ENCODE data around the gene COMT.
"Not testable (repeated sequence)": the region's sequence is repeated elsewhere in the genome, so short reads cannot be mapped to it uniquely, and the experiment has no call there.

COMT gene

GRCh38 chr22:19941365-19942082 lies at the start of gene COMT, which contains the start of gene TXNRD2:
Gene COMT, plus strand, starts transcription at chr22:19941772. Its CDS starts 20,755 bp downstream, at chr22:19962527.
Gene TXNRD2, minus strand, starts transcription at chr22:19941818. Its CDS starts 15 bp downstream, at chr22:19941803.
- FAIRE-seq = no peak

DNA sequence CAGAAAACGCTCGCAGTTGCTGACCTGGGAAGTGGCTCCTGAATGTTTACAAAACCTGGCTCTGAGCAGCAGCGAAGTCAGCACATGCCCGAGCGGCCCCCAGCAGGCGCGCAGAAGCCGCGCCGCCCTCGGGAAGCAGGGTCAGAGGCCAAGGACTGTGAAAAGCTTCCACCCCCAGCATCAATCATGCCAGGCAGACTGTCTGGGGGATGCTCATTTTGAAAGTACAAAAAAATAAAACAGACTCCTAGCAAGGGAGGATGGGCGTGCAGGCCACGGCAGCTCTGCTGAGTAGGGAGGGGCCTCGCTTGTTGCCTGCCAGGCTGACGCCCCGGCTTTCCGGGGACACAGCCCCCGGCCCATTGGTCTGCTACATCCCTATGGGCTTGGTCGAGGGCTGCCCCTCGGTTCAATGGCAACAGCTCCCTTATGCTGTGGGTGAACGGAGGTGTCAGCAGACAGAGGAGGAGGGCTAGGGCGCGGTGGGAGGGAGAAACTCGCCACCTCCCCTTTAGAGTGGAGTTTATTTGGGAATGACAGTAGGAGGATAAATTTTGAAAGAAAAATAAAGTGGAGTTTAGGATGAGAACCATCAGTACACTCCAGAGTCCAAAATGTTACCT lies 49.2 kb upstream of the COMT start:
- no peak for FAIRE-seq

- FAIRE-seq = no peak
Observed at GRCh38 chr22:19892925-19893324, 48.6 kb upstream of the COMT start.

GRCh38 chr22:19893363-19893762 lies 48.2 kb upstream of the COMT start:
- no peak for FAIRE-seq

DNA sequence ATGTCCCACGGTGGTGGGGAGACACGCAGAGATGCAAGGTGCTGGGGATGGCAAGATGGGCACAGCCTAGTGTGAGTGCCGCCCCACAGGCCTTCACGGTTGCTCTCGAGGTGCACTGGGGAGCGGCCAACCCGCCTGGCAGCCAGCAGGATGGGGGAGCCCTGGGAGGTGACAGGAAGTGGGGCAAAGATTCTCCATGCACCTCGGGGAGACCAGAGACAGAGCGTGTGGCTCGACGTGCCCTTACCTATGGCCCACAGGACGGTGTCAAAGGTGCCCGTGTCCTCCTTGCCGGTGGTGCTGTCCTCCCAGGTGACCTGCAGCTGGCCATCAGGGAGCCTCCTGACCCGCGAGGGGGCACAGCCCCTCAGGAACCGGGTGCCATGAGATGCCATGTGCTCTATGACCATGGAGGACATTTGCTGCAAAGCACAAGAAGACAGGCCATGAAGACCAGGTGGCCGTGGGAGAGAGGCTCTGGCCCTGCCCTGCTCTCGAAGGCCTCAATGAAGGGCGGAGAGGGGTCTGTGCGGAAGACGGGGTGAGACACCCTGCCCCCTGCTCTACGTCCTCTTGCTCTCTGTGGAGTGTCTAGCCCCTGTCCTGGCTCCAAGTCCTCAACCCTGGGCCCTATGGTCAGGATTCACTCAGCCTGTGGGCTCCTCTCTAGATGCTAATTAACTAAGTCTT lies 46.3 kb upstream of the COMT start:
- FAIRE-seq = no peak

DNA sequence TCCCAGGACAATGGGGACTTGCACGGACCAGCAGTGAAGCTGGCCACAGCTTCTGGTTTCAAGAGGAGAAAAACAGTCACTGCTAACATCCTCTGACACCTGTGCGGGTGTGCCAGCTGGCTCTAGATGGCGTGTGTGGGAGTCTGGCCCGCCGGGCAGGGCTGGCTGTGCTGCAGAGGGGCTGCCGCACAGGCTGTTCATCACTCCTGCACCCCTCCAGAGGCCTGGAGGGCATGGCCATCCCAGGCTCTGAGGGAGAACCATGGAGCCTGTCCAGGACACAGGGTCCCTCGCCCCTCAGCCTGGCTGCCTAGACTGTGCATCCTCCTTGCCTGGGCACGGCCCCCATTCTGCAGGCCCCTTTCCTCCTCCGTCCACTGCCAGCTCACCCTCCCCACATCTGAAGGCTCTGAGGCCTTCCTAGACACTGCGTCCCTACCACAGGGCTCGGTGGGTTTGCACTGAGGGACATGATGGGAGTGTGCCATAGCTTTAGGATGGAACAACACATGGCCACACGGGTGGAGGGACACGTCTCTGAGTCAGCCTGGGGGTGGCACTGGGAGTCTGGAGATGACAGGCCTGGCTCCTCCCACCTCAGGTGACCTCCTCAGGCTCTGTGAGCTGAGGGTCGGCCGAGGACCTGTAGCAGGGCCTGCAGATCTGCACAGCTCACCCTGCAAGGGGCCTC lies 44.8 kb upstream of the COMT start:
- FAIRE-seq = no peak

- FAIRE-seq = no peak
Observed at GRCh38 chr22:19897726-19898125, 43.8 kb upstream of the COMT start.

DNA sequence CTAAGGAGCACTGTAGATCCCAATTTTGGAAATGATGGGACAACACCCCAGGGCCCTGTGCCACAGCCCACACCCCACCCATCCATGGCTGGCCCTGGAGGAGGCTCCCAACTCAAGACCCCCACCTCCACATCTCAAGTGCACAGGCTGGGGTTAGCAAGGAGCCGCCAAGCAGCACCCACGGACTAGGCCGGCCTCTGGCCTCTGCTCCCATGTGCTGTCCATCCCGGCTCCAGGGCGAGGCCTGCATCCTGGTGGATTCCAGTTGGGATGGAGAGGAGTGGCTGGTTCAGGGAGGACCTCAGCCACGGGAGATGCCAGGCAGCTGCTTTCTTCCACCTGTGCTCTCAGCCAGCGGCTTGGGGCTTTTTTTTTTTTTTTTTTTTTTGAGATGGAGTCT lies 43.4 kb upstream of the COMT start:
- FAIRE-seq = no peak

GRCh38 chr22:19898831-19899567 lies 42.6 kb upstream of the COMT start:
- FAIRE-seq = no peak

- no peak for FAIRE-seq
Observed at GRCh38 chr22:19900707-19901436, 40.7 kb upstream of the COMT start.

DNA sequence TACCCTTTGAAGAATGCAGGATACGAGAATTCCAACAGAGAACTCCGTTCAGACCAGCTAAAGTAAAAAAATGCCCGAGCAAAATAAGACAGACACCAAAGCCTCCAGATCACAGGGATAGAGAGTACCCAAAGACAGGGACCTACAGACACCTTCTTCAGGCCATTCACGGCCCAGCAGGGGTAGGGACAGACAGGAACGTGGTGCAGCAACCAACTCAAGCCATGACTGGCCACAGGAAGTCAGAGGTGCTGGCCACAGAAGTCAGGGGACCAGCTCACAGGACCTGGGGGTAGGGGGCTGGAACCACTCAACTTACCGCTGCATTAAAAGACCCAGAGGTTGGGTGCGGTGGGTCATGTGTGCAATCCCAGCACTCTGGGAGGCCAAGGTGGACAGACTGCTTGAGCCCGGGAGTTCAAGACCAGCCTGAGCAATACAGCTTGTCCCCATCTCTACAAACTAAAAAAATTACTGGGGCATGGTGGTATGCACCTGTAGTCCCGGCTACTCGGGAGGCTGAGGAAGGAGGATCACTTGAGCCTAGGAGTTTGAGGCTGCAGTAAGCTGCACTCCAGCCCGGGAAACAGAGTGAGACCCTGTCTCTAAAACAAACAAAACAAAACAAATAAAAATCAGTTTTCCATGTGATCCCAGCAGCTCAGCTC lies 39.9 kb upstream of the COMT start:
- FAIRE-seq = no peak

DNA sequence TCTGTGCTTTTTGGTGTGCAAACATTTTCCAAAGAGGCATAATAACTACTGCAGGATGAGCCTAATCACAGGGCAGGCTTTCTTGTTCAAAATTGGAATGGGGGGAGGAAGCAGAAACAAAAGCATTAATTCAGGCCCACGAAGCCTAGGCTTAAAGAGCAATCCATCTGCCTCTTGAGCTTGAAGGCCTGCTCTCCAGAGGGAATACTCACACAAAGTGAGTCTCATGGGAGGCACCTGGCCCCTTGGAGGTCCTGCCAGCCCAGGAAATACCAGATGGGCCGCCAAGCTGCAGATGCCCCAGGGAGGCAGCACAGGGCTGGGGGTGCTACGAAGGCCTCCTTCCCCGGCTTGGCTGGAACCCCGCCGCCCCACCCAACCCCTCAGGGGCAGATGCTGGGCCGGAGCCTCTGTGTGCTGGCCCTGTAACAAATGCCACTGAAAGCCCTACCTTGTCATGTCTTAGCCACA lies 39.3 kb upstream of the COMT start:
- FAIRE-seq = no peak

GRCh38 chr22:19903031-19903430 lies 38.5 kb upstream of the COMT start:
- no peak for FAIRE-seq

DNA sequence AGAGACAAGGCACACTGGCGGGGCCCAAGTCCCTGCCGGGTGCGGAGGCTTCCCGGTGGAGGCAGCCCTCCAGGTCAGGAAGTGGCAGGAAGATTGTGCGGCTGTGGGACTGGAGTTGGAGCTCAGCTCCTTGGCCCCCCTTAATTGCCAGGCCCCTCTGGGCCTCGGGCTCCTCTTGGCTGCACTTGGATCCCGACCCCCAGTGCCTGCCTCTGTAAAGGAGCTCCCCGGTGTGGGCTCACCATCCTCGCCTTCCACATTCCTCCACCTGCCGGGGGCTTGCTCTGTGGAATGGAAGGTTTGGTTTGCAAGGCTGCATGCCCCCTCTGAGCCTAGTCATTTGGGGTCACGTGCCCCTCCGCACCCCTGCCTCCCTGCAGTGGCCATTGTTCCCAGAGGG lies 38.1 kb upstream of the COMT start:
- no peak for FAIRE-seq

DNA sequence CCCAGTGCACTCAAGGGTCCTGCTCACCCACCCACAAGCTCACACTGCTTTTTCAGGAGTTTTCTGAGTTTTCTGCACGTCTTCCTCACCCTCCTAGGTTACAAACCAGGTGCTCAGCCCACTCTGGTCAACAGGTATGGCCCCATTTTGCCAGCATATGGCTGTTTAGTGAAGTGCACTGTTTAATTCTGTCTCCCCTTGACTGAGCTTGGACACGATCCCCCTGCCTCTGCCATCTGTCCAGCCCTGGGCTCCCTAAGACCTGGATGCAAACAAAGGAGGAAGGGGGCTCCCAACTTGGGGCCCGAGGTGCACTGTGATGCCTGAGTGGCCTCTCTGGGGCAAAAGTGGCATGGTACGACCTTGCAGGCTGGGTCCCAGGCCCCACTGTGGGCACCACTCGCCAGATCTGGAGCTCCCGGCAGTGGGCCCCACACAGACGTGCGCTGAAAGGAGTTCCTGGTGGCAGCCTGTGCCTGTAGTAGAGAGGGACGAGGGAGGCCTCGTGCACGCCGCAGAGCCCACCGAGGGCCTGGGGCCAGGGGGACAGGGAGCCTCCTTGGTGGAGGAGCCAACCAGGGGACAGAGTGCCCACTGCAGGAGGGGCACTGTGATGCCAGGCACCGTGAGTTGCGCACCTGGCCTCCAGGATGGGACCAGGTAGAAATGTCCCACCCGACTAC lies 37.3 kb upstream of the COMT start:
- FAIRE-seq = no peak

GRCh38 chr22:19904935-19905334 lies 36.6 kb upstream of the COMT start:
- no peak for FAIRE-seq

DNA sequence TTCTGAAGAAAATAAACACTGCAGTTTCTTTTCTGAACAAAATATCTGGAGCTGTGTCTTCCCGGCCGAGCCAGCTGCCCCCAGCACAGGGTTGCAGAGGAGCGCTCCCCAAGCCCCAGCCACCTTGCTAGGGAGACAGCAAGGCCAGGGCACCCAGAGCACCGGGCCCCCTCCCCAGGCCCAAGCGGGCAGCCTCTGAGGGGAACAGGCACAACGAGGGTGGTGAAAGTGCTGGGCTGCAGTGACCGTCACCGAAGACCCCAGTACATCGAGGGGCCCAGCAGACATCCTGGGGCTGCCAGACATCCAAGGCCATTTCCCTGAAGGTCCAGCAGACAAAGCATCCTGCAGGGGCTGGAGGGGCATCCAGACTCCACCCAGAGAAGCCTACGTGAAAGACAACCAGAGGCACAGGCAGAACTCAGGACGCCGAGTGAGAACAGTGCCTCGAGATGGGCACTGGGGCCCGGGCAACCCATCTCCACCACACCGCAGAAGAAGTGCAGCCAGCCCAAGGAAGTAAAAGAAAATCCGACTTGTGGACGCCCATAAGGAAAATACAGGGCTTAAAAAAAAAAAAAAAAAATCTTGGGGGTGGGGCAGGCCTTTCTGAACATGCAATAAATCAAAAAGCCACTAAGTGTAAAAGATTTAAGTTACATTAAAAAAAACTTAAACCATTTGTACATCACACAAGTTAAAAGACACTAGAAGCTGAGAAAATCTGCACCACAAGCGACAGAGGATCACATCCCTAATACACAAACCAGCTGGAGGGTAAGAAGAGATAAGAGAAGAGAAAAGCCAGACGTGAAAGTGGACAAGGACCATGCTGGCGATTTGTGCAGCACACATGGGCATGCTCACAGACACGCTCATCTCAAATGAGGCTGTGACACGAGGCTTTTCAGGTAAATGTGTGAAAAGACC lies 36.0 kb upstream of the COMT start:
- FAIRE-seq = no peak

DNA sequence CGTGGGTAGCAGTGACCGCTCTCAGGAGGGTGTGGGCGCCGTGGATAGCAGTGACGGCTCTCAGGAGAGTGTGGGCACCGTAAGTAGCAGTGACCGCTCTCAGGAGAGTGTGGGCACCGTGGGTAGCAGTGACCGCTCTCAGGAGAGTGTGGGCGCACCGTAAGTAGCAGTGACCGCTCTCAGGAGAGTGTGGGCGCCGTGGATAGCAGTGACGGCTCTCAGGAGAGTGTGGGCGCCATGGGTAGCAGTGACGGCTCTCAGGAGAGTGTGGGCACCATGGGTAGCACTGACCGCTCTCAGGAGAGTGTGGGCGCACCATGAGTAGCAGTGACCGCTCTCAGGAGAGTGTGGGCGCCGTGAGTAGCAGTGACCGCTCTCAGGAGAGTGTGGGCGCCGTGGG lies 34.7 kb upstream of the COMT start:
- FAIRE-seq = not testable (repeated sequence)

GRCh38 chr22:19907902-19908301 lies 33.7 kb upstream of the COMT start:
- FAIRE-seq = not testable (repeated sequence)
